ENCODE data around the gene IRX2.

The IRX2 gene

DNA sequence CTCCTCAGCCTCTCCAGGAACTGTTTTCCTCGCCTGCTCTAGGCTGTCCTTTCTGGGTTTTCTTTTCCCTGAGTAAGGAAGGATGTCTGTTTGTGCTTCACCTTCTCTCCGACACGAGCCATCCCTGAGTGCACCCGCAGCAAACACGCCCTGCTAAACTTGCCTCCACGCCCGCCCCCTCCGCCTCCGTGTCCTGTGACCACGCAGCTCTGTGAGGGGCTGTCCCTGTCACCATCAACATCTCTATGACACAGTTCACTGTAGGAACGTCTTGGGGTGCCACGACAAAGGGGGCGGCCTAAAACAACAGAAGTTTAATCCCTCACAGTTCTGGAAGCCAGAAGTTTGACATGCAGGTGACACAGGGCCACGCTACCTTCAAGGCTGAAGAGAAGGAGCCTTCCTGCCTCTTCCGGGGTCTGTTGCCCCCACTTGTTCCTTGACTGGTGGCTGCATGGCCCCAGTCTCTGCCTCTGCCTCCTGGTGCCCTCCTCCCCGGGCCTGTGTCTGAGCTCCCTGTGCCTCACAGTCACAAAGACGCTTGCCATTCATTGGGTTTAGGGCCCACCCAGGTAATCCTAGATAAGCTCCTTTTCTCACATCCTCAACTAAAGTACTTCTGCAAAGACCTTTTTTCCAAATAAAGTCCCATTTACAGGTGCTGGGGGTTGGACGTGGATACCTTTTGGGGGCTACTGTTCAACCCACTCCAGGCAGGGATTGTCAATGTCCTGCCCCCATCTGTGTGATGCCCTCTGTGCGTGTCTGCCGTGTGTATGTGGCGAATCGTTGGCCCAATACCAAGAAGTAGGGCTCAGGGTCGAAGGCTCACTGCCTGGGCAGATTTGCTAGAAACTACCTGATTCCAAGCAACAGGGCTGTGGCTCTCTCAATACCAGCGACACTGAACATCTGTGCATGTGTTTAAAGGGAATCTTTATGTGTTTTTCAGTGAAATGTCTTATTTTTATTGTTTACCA is 39.7 kb downstream of the IRX2 start:
- CTCF ChIA-PET = no interaction called here
- POLR2A ChIA-PET = no interaction called here
- no peak for DNase-seq (ENCODE audit: extremely low spot score)
- TF ChIP-seq, protein P1, sequence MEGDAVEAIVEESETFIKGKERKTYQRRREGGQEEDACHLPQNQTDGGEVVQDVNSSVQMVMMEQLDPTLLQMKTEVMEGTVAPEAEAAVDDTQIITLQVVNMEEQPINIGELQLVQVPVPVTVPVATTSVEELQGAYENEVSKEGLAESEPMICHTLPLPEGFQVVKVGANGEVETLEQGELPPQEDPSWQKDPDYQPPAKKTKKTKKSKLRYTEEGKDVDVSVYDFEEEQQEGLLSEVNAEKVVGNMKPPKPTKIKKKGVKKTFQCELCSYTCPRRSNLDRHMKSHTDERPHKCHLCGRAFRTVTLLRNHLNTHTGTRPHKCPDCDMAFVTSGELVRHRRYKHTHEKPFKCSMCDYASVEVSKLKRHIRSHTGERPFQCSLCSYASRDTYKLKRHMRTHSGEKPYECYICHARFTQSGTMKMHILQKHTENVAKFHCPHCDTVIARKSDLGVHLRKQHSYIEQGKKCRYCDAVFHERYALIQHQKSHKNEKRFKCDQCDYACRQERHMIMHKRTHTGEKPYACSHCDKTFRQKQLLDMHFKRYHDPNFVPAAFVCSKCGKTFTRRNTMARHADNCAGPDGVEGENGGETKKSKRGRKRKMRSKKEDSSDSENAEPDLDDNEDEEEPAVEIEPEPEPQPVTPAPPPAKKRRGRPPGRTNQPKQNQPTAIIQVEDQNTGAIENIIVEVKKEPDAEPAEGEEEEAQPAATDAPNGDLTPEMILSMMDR (IDR thresholded peaks at IDR 0.05; ENCODE audit: control extremely low read depth, extremely low read depth, low read depth, missing control alignments) = no peak

DNA sequence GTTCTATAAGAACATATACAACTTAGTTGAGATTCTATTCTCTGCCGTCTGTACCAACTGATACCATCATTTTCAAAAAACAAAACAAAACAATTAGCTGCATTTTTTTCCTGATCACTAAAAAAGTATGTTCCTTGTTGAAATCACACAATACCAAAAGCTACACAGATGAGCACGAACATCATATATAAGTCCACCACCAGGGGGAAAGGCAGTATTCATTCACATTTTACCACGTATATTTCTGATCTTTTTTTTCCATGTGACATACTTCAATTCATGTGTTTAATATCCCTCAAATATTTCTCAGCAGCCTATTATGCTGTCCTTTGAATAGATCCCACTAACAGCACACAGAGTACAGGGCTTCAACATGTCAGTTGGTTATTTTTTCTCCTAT is 40.6 kb downstream of the IRX2 start:
- DNase-seq (ENCODE audit: extremely low spot score) = no peak
- ChIA-PET POLR2A (no interaction called here), CTCF (no interaction called here)
- TF ChIP-seq, protein P1 (IDR thresholded peaks at IDR 0.05; ENCODE audit: control extremely low read depth, extremely low read depth, low read depth, missing control alignments) = no peak

DNA sequence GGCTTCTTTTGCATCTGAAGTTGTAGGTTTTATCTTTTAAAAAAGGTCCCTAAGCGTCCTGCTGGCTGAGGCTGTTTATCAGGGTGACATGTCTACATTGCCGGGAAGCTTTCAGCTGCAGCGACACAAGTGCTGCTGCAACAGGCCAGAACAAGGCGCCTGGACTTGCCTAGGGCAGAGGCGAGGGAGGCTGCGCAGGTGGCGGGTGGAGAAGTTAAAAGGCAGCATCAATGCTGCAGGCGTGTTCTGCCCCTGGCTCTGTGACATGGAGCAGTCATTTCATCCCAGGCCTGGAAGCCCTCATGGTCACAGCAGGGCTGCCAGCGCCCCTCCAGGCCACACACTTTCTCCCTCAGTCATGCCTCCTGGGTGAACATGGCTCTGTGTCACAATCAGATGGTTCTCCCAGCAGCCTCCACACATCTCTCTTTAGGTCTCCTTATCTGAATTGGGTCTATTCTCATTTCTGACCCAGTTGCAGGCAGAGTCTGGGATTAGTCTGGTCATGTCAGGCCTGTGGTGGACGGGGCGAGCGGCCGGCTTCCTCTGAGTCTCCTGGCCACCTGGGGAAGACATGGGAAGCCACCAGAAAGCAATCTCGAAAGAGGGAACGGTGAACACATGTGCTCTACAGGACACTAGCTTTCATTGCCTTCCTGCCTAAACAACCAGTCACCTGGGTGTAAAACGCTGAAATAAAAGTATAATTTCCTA is 41.3 kb downstream of the IRX2 start:
- ChIA-PET POLR2A (no interaction called here), CTCF (no interaction called here)
- DNase-seq (ENCODE audit: extremely low spot score) = no peak
- TF ChIP-seq, protein P1 (IDR thresholded peaks at IDR 0.05; ENCODE audit: control extremely low read depth, extremely low read depth, low read depth, missing control alignments) = no peak

DNA sequence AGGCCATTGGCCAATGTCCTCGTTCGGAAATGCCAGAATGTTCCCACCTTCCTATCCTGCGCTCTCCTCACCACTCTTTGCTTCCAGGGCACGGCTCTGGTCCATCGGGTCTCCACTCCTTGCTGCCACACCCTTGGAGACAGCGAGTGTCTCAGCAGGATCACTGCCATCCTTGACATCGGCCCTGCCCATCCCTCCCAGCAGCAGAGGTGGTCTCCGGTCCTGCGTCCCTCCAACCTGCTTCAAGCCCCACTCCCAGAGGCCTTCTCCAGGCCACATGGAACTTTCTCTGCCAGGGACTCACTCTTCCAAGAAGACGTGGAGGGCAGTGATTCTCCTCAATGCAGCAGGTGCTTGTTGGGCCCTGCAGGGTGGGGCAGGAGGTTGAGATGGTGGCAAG is 42.7 kb downstream of the IRX2 start:
- POLR2A ChIA-PET = no interaction called here
- no peak for DNase-seq (ENCODE audit: extremely low spot score)
- CTCF ChIA-PET = no interaction called here

DNA sequence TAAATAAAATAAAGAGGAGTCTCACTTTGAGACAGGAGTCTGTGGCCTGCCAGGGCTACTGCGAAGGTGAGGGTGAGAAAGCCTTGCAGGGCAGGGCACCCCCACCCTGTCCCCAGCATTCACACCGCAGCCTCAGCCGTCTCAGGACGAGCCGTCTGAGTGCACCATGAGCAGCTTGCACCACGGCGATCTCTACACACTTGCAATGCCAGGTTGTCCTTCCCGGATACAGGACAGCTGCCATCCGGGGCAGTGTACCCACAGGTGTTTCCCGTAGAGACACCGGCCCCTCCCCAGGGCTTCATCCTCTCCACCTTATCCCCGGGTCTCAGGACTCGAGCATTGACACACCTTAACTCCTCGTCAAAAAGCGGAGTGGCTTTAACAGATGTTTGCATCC is 43.3 kb downstream of the IRX2 start:
- no peak for DNase-seq (ENCODE audit: extremely low spot score)
- POLR2A ChIA-PET = no interaction called here
- CTCF ChIA-PET = no interaction called here
- TF ChIP-seq, protein P1 (IDR thresholded peaks at IDR 0.05; ENCODE audit: control extremely low read depth, extremely low read depth, low read depth, missing control alignments) = no peak

More for the DNA sequence above, 42.7 kb downstream of the IRX2 start:
- TF ChIP-seq, protein P1 (IDR thresholded peaks at IDR 0.05; ENCODE audit: control extremely low read depth, extremely low read depth, low read depth, missing control alignments) = no peak

DNA sequence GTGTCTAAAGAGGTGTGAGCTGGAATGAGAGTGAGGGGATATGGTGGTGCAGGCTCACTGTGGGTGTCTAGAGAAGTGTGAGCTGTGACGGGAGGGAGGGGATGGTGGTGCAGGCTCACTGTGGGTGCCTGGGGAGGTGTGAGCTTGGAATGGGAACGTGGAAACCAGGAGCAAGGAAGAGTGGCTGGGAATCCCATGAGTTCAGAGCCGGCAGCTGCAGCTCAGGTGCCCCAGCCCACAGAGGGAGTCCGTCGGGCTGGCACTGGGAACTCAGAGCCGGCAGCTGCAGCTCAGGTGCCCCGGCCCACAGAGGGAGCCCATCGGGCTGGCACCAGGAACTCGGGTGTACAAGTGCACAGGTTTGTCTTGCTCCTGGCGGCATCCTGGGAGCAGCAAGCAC is 45.6 kb downstream of the IRX2 start:
- ChIA-PET POLR2A (no interaction called here), CTCF (no interaction called here)
- TF ChIP-seq, protein P1 (IDR thresholded peaks at IDR 0.05; ENCODE audit: control extremely low read depth, extremely low read depth, low read depth, missing control alignments) = no peak
- no peak for DNase-seq (ENCODE audit: extremely low spot score)
